ENCODE results near the gene SEZ6. TPM values are rescaled to one million over a fixed set of nuclear protein-coding genes. Genes with fewer than 3 reads are reported as not detected.

Gene SEZ6
- total RNA-seq, 1 donor from 2014 or later, result not detected

- no peak overlapping the region for H3K27ac Mint-ChIP-seq (ENCODE audit: unreplicated experiment)
- Histone ChIP-seq H3K9me3 (ENCODE audit: insufficient read depth, low read depth, low read length) (no peaks in the 10 kb centered on the region), H4K20me1 (ENCODE audit: insufficient read depth, low read length) (no peaks in the 10 kb centered on the region), H3K4me2 (ENCODE audit: low read length) (no peak overlapping the region), H3K79me2 (ENCODE audit: insufficient read depth, low read length) (no peaks in the 10 kb centered on the region), H3K4me3 (ENCODE audit: insufficient read depth, low read depth, low read length) (no peak overlapping the region), H2AFZ (ENCODE audit: low read depth, low read length) (no peak overlapping the region), H3K9ac (ENCODE audit: low read length) (no peak overlapping the region), H3K36me3 (ENCODE audit: insufficient read depth, low read length) (no peaks in the 10 kb centered on the region), H3K27ac (ENCODE audit: low read depth, low read length) (no peak overlapping the region), H3K4me1 (ENCODE audit: insufficient read depth, low read length) (no peaks in the 10 kb centered on the region), H3K27me3 (ENCODE audit: insufficient read depth, low read length) (peaks cover 79% of the 10 kb centered on the region)
- DNase-seq (ENCODE audit: low read depth) (no peak), FAIRE-seq (no peak)
- no peaks in the 10 kb centered on the region for H3K9me3 Mint-ChIP-seq (ENCODE audit: unreplicated experiment)
- peaks cover 67% of the 10 kb centered on the region for H3K27me3 Mint-ChIP-seq (ENCODE audit: low read depth, unreplicated experiment)
- no peaks in the 10 kb centered on the region for H3K36me3 Mint-ChIP-seq (ENCODE audit: low read depth, unreplicated experiment)
- no peak for TF ChIP-seq CTCF (IDR thresholded peaks at IDR 0.05; ENCODE audit: insufficient read depth, low read depth, low read length)
- TF ChIP-seq EZH2 (IDR thresholded peaks at IDR 0.05; ENCODE audit: insufficient read depth, low read length), result no peak
- H3K4me1 Mint-ChIP-seq (ENCODE audit: low read depth, unreplicated experiment), result peaks cover 6% of the 10 kb centered on the region
- no peak overlapping the region for H3K4me3 Mint-ChIP-seq (ENCODE audit: unreplicated experiment)
Measured at GRCh38 chr17:29021226-29021625, 15.4 kb upstream of the SEZ6 start.

GRCh38 chr17:29020576-29020975 is 14.7 kb upstream of the SEZ6 start:
- H3K27me3 Mint-ChIP-seq (ENCODE audit: low read depth, unreplicated experiment), result peaks cover 65% of the 10 kb centered on the region

More at GRCh38 chr17:29020576-29020975, 14.7 kb upstream of the SEZ6 start:
- Histone ChIP-seq H3K27me3 (ENCODE audit: insufficient read depth, low read length) (peaks cover 81% of the 10 kb centered on the region), H3K4me2 (ENCODE audit: low read length) (no peak overlapping the region), H3K27ac (ENCODE audit: low read depth, low read length) (no peak overlapping the region), H2AFZ (ENCODE audit: low read depth, low read length) (no peak overlapping the region), H3K36me3 (ENCODE audit: insufficient read depth, low read length) (no peaks in the 10 kb centered on the region), H4K20me1 (ENCODE audit: insufficient read depth, low read length) (no peaks in the 10 kb centered on the region), H3K4me1 (ENCODE audit: insufficient read depth, low read length) (no peaks in the 10 kb centered on the region), H3K4me3 (ENCODE audit: insufficient read depth, low read depth, low read length) (no peak overlapping the region), H3K9me3 (ENCODE audit: insufficient read depth, low read depth, low read length) (no peaks in the 10 kb centered on the region), H3K79me2 (ENCODE audit: insufficient read depth, low read length) (no peaks in the 10 kb centered on the region), H3K9ac (ENCODE audit: low read length) (no peak overlapping the region)
- DNase-seq (ENCODE audit: low read depth), result no peak
- no peak for FAIRE-seq
- Mint-ChIP-seq H3K9me3 (ENCODE audit: unreplicated experiment) (no peaks in the 10 kb centered on the region), H3K4me3 (ENCODE audit: unreplicated experiment) (no peak overlapping the region), H3K36me3 (ENCODE audit: low read depth, unreplicated experiment) (no peaks in the 10 kb centered on the region), H3K27ac (ENCODE audit: unreplicated experiment) (no peak overlapping the region), H3K4me1 (ENCODE audit: low read depth, unreplicated experiment) (peaks cover 6% of the 10 kb centered on the region)
- TF ChIP-seq EZH2 (IDR thresholded peaks at IDR 0.05; ENCODE audit: insufficient read depth, low read length), result no peak
- TF ChIP-seq CTCF (IDR thresholded peaks at IDR 0.05; ENCODE audit: insufficient read depth, low read depth, low read length), result no peak
